ENCODE data around the gene CSRP1.
A peak's percentile ranks its signal among the peaks of the same experiment; 100 is the strongest.
"Not testable (repeated sequence)": the region's sequence is repeated elsewhere in the genome, so short reads cannot be mapped to it uniquely, and the experiment has no call there.

CSRP1 gene

GRCh38 chr1:201479201-201479730 is 27.7 kb downstream of the CSRP1 start:
- Histone ChIP-seq H3K4me1 (ENCODE audit: insufficient read depth, low read length) (peaks cover 7% of the 10 kb centered on the region), H2AFZ (ENCODE audit: low read depth, low read length) (no peak overlapping the region), H3K4me3 (ENCODE audit: low read length) (no peak overlapping the region), H3K36me3 (ENCODE audit: insufficient read depth, low read length) (no peaks in the 10 kb centered on the region), H3K9me3 (ENCODE audit: low read length) (no peaks in the 10 kb centered on the region), H3K27me3 (ENCODE audit: insufficient read depth, low read length) (peaks cover 42% of the 10 kb centered on the region)

- H3K4me1 ChIP-seq (ENCODE audit: insufficient read depth, low read length); H3K36me3 ChIP-seq (ENCODE audit: insufficient read depth, low read length); H3K9me3 ChIP-seq (ENCODE audit: low read length); H3K4me3 ChIP-seq (ENCODE audit: low read length); H2AFZ ChIP-seq (ENCODE audit: low read depth, low read length): not testable (repeated sequence)
- peaks cover 42% of the 10 kb centered on the region for H3K27me3 ChIP-seq (ENCODE audit: insufficient read depth, low read length)
These were observed 28.3 kb downstream of the CSRP1 start for GRCh38 chr1:201478666-201479065.

- peaks cover 7% of the 10 kb centered on the region for H3K4me1 ChIP-seq (ENCODE audit: insufficient read depth, low read length)
These were observed 30.1 kb downstream of the CSRP1 start for GRCh38 chr1:201476670-201477344.

GRCh38 chr1:201475915-201476669 is 30.8 kb downstream of the CSRP1 start:
- H3K4me1 ChIP-seq (ENCODE audit: insufficient read depth, low read length), result peaks cover 7% of the 10 kb centered on the region
- no peak overlapping the region for H3K4me3 ChIP-seq (ENCODE audit: low read length)
- no peaks in the 10 kb centered on the region for H3K9me3 ChIP-seq (ENCODE audit: low read length)
- H3K36me3 ChIP-seq (ENCODE audit: insufficient read depth, low read length), result no peaks in the 10 kb centered on the region
- peaks cover 34% of the 10 kb centered on the region for H3K27me3 ChIP-seq (ENCODE audit: insufficient read depth, low read length)
- H2AFZ ChIP-seq (ENCODE audit: low read depth, low read length), result no peak overlapping the region

More at GRCh38 chr1:201476670-201477344, 30.1 kb downstream of the CSRP1 start:
- no peaks in the 10 kb centered on the region for H3K9me3 ChIP-seq (ENCODE audit: low read length)
- H2AFZ ChIP-seq (ENCODE audit: low read depth, low read length), result no peak overlapping the region
- no peaks in the 10 kb centered on the region for H3K36me3 ChIP-seq (ENCODE audit: insufficient read depth, low read length)
- no peak overlapping the region for H3K4me3 ChIP-seq (ENCODE audit: low read length)
- peaks cover 41% of the 10 kb centered on the region for H3K27me3 ChIP-seq (ENCODE audit: insufficient read depth, low read length)

- no peaks in the 10 kb centered on the region for H3K9me3 ChIP-seq (ENCODE audit: low read length)
- no peak overlapping the region for H2AFZ ChIP-seq (ENCODE audit: low read depth, low read length)
- H3K4me1 ChIP-seq (ENCODE audit: insufficient read depth, low read length), result peaks cover 10% of the 10 kb centered on the region
- no peak overlapping the region for H3K4me3 ChIP-seq (ENCODE audit: low read length)
- H3K36me3 ChIP-seq (ENCODE audit: insufficient read depth, low read length), result no peaks in the 10 kb centered on the region
- peaks cover 27% of the 10 kb centered on the region for H3K27me3 ChIP-seq (ENCODE audit: insufficient read depth, low read length)
These were observed 31.8 kb downstream of the CSRP1 start for GRCh38 chr1:201475130-201475529.

GRCh38 chr1:201473296-201473695 is 33.6 kb downstream of the CSRP1 start:
- Histone ChIP-seq H3K4me1 (ENCODE audit: insufficient read depth, low read length) (peaks cover 16% of the 10 kb centered on the region), H3K4me3 (ENCODE audit: low read length) (no peak overlapping the region), H3K9me3 (ENCODE audit: low read length) (no peaks in the 10 kb centered on the region), H3K27me3 (ENCODE audit: insufficient read depth, low read length) (peaks cover 13% of the 10 kb centered on the region), H2AFZ (ENCODE audit: low read depth, low read length) (no peak overlapping the region), H3K36me3 (ENCODE audit: insufficient read depth, low read length) (no peaks in the 10 kb centered on the region)

GRCh38 chr1:201472321-201472720 is 34.6 kb downstream of the CSRP1 start:
- not testable (repeated sequence) for H3K4me3 ChIP-seq (ENCODE audit: low read length); H3K36me3 ChIP-seq (ENCODE audit: insufficient read depth, low read length); H2AFZ ChIP-seq (ENCODE audit: low read depth, low read length); H3K9me3 ChIP-seq (ENCODE audit: low read length); H3K27me3 ChIP-seq (ENCODE audit: insufficient read depth, low read length)
- peaks cover 26% of the 10 kb centered on the region for H3K4me1 ChIP-seq (ENCODE audit: insufficient read depth, low read length)

GRCh38 chr1:201471772-201472171 is 35.2 kb downstream of the CSRP1 start:
- peaks cover 4% of the 10 kb centered on the region for H3K27me3 ChIP-seq (ENCODE audit: insufficient read depth, low read length)

GRCh38 chr1:201470581-201470980 is 36.3 kb downstream of the CSRP1 start:
- Histone ChIP-seq H3K4me3 (ENCODE audit: low read length) (no peak overlapping the region), H3K9me3 (ENCODE audit: low read length) (no peaks in the 10 kb centered on the region), H3K4me1 (ENCODE audit: insufficient read depth, low read length) (peaks cover 34% of the 10 kb centered on the region), H3K27me3 (ENCODE audit: insufficient read depth, low read length) (peaks cover 2% of the 10 kb centered on the region), H3K36me3 (ENCODE audit: insufficient read depth, low read length) (peaks cover 7% of the 10 kb centered on the region), H2AFZ (ENCODE audit: low read depth, low read length) (no peak overlapping the region)

More at GRCh38 chr1:201471772-201472171, 35.2 kb downstream of the CSRP1 start:
- Histone ChIP-seq H3K4me3 (ENCODE audit: low read length) (no peak overlapping the region), H3K4me1 (ENCODE audit: insufficient read depth, low read length) (peaks cover 30% of the 10 kb centered on the region), H2AFZ (ENCODE audit: low read depth, low read length) (no peak overlapping the region), H3K9me3 (ENCODE audit: low read length) (no peaks in the 10 kb centered on the region), H3K36me3 (ENCODE audit: insufficient read depth, low read length) (no peaks in the 10 kb centered on the region)

GRCh38 chr1:201469645-201470074 is 37.3 kb downstream of the CSRP1 start:
- peak overlapping the region; percentile 80 for H2AFZ ChIP-seq (ENCODE audit: low read depth, low read length)
- peaks cover 34% of the 10 kb centered on the region for H3K4me1 ChIP-seq (ENCODE audit: insufficient read depth, low read length)
- peak overlapping the region; percentile 80 for H3K4me3 ChIP-seq (ENCODE audit: low read length)
- H3K36me3 ChIP-seq (ENCODE audit: insufficient read depth, low read length), result peaks cover 15% of the 10 kb centered on the region
- H3K27me3 ChIP-seq (ENCODE audit: insufficient read depth, low read length), result peaks cover 2% of the 10 kb centered on the region
- no peaks in the 10 kb centered on the region for H3K9me3 ChIP-seq (ENCODE audit: low read length)

- Histone ChIP-seq H3K4me3 (ENCODE audit: low read length) (peak within 1 kb of the TSS; percentile 80), H3K4me1 (ENCODE audit: insufficient read depth, low read length) (peaks cover 34% of the 10 kb centered on the region), H2AFZ (ENCODE audit: low read depth, low read length) (peak within 1 kb of the TSS; percentile 80), H3K27me3 (ENCODE audit: insufficient read depth, low read length) (peaks cover 2% of the 10 kb centered on the region), H3K9me3 (ENCODE audit: low read length) (no peaks in the 10 kb centered on the region), H3K36me3 (ENCODE audit: insufficient read depth, low read length) (peaks cover 20% of the 10 kb centered on the region)
These were observed 37.9 kb downstream of the CSRP1 start, which contains the start of gene PHLDA3 for GRCh38 chr1:201468844-201469644. Gene PHLDA3, minus strand, starts transcription at chr1:201469188. Its CDS starts 402 bp downstream, at chr1:201468786.

GRCh38 chr1:201468501-201468843 is 38.5 kb downstream of the CSRP1 start:
- Histone ChIP-seq H2AFZ (ENCODE audit: low read depth, low read length) (peak overlapping the region; percentile 80), H3K4me1 (ENCODE audit: insufficient read depth, low read length) (peaks cover 34% of the 10 kb centered on the region), H3K36me3 (ENCODE audit: insufficient read depth, low read length) (peaks cover 20% of the 10 kb centered on the region), H3K27me3 (ENCODE audit: insufficient read depth, low read length) (peaks cover 2% of the 10 kb centered on the region), H3K9me3 (ENCODE audit: low read length) (no peaks in the 10 kb centered on the region), H3K4me3 (ENCODE audit: low read length) (peak overlapping the region; percentile 80)

GRCh38 chr1:201466492-201466891 is 40.4 kb downstream of the CSRP1 start:
- Histone ChIP-seq H3K4me1 (ENCODE audit: insufficient read depth, low read length) (peaks cover 34% of the 10 kb centered on the region), H3K4me3 (ENCODE audit: low read length) (peak overlapping the region; percentile 80), H3K36me3 (ENCODE audit: insufficient read depth, low read length) (peaks cover 20% of the 10 kb centered on the region), H2AFZ (ENCODE audit: low read depth, low read length) (no peak overlapping the region), H3K27me3 (ENCODE audit: insufficient read depth, low read length) (no peaks in the 10 kb centered on the region), H3K9me3 (ENCODE audit: low read length) (no peaks in the 10 kb centered on the region)

Data from neuron (in vitro differentiated cells).